Epithelial cell of proximal tubule (primary cell): ENCODE results near the gene AGK. TPM values are rescaled to one million over a fixed set of nuclear protein-coding genes. Genes with fewer than 3 reads are reported as not detected.

Experiments used
- DNase-seq: peaks from one replicate; pipeline ENCODE4 v3.0.0-alpha.2; 2011; ENCODE audit warnings: low read depth
- H3K4me3 ChIP-seq: 2 replicates; pipeline ENCODE4 v1.5.1; 2011; ENCODE audit warnings: low read depth, mild to moderate bottlenecking, low read length
- CTCF ChIP-seq: conservative IDR thresholded peaks from 2 replicates; pipeline ENCODE4 v1.5.1; 2012; ENCODE audit warnings: low read depth, mild to moderate bottlenecking, low read length
- total RNA-seq: library from RNA; depleted of rRNA; stranded (reverse); fragments of >200 nt; gene quantifications from 2 replicates; pipeline ENCODE4 v1.2.3, GENCODE V29; 2015

AGK gene
- total RNA-seq, 1 donor from 2014 or later = 28.4 TPM

- no peak for DNase-seq
- TF ChIP-seq CTCF = no peak
- H3K4me3 ChIP-seq = no peak overlapping the region
Observed at GRCh38 chr7:141534757-141535737, 16.2 kb upstream of the AGK start.

- TF ChIP-seq CTCF = no peak
- no peak for DNase-seq
- H3K4me3 ChIP-seq = no peak overlapping the region
Observed at GRCh38 chr7:141537906-141538305, 13.3 kb upstream of the AGK start.

DNA sequence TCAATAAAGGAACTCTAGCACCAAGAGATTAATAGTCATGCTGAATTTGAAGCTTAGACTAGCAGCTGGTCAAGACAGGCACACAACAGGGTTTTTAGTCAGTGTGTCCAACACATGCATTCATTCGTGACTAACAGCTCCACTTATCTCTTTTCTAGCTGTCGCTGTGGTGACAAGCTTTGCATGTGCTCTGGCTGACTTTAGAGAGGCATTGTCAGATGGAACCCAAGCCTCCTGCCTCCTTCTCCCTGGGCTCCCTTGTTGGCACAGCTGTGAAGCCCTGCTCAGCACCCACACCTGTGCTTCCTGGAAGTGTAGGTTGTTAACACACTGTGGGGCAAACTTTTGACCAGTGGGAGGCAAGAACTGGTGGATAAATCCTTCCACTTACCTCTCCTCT is 9.8 kb upstream of the AGK start:
- no peak for DNase-seq
- H3K4me3 ChIP-seq = no peak overlapping the region
- TF ChIP-seq CTCF = no peak

DNA sequence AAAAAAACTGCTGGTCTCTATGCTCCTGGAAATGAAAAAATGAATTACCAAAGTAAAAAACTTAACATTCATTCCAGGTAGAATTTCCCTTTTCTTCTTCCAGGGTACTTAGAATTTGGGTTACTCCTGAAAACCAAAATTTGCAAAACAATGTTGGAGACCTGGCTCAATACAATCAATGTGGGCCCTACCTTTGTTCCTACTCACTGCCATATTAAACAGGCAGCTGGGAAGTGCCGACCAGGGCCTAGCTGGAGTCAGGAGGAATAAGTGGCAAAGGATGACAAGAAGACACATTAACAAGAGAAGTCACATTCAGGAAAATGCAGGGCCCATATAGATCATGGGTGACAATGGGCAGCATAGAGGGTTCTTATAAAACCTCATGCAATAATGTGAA is 6.4 kb upstream of the AGK start:
- H3K4me3 ChIP-seq = no peak overlapping the region
- no peak for DNase-seq
- TF ChIP-seq CTCF = no peak

DNA sequence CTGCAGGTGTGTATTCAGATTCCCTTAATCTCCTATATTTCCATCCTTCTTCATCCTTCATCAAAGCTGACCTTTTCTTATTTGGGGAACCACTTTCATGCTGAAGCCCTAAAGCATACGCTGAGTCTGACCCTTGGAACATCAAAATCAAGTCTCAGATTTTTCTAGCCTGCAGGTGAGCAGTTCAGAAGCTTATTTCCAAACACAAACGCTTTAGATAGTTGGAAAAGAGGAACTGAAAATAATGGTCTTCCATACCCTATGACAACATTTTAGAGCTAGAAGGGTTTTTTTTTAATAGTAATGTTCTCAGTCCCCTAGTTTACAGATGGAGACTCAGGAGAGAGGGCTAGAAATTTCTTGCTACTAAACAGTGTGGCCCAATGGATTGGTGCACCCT is 1.6 kb upstream of the AGK start:
- no peak overlapping the region for H3K4me3 ChIP-seq
- no peak for DNase-seq
- TF ChIP-seq CTCF = no peak

DNA sequence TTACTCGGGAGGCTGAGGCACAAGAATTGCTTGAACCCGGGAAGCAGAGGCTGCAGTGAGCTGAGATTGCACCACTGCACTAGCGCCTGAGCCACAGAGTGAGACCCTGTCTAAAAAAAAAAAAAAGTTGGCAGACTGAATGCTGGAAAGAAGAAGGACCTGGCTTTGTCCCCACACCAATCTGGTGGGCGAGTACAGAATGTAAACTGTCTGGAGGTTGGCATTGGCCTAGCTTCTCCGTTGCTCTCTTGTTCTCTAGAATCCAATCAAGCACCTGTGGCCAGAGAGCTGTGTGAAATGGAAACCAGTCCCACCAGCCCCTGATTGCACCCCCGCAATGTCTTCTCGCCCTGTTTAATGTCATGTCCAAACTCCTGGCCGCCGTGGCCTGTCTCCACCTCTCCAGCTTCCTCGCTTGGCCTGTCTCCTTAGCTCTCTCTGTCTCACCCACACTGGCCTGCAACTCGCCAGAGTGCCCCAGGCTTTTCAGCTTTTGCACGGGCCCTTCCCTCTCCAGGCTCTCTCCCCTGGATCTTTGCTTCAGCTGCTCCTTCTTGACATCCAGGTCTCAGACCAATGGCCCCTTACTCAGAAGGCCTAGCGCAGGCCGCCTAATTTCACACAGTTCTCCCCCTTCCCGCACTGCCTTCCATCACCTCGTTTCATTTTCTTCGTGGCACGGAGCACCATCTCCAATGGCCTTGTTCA is 670 bp upstream of the AGK start:
- H3K4me3 ChIP-seq = peak overlapping the region; percentile 73
- TF ChIP-seq CTCF = no peak
- DNase-seq = no peak
